ENCODE data around the gene B4GALT2.

Gene B4GALT2

DNA sequence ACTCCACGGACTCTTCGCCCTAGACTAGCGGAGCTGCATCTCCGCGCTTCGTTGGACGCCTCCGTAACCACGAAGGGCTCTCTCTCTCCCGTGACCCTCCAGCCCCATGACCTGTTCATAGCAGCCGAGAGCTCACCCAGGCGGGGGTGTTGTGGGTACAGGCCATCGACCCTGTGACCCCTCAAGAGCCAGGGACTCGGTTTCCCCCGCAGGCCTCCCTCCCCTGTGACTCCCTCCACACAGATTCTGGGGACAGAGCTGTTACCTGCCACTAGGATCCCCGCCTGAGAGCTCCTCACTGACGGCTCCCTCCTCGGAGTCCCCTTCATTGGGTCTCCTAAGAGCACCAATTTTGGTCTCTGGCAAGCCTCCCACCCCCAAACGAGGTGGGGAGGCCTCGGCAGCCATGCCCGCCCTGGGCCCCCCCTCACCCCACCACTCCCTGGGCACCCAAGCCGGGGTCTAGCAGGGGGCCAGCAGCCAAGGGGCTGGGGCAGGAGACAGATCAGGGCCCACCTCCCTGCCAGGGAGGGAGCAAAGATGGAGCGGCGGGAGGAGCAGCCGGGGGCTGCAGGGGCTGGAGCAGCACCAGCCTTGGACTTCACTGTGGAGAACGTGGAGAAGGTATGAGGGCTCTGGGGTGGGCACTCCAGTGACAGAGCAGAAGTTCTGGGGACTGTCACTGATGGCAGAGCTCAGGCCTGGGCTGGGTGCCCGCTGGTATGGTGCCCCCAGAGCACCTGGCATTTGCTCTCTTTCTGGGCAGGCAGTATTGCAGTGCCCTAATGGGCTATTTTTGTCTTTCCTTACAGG lies 31.7 kb upstream of the B4GALT2 start:
- peak; percentile 4 for DNase-seq

GRCh38 chr1:43947874-43948437 lies 31.1 kb upstream of the B4GALT2 start:
- no peak for DNase-seq

DNA sequence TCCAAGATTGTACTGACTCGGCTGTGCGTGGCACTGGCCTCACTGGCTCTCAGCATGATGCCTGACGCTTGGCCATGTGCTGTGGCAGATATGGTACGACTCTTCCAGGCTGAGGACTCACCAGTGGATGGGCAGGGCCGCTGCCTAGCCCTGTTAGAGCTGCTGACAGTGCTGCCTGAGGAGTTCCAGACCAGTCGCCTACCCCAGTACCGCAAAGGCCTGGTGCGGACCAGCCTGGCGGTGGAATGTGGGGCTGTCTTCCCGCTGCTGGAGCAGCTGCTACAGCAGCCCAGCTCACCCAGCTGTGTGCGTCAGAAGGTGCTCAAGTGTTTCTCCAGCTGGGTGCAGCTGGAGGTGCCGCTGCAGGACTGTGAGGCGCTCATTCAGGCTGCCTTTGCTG lies 29.3 kb upstream of the B4GALT2 start:
- no peak for DNase-seq

DNA sequence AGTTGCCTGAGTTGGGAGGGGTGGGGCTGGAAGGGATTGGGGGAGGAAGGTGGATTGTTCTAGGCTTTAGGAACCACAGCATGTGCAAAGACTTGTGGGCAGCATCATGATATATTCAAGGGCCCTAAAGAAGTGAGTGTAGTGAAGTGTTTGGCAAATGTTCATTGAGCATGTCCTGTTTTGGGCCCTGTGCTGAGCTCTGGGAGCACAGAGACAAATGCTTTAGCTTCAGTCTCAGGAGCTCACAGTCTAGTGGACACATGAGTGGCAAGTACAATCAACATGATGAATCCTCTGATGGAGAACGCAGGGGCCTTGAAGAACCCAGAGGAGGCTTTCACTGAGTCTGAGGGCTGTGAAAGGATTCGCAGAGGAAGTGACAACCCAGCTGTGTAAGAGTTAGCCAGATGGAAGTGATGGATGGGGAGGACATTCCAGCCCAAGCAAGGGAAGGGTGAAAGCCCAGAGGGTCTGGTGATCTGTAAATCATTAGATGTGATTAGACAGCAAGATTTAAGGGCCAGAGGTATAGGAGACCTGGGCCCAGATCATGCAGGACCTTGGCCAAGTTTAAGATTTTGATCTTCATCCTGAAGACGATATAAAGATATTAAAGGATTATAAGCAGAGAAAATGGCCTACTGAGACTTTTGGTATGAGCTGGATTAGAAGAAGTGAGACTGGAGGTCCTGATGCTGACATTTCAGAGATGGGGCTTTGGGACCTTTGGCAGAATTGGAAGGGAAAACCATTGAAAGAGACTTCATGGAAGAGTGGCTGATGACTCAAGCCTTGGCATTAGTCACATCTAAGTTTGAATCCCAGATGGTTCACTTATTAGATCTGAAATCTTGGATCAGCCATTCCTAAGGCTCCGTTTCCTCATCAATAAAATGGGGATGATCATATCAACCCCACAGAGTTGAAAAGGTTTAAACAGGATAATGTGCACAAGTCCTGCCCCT lies 27.7 kb upstream of the B4GALT2 start:
- no peak for DNase-seq

DNA sequence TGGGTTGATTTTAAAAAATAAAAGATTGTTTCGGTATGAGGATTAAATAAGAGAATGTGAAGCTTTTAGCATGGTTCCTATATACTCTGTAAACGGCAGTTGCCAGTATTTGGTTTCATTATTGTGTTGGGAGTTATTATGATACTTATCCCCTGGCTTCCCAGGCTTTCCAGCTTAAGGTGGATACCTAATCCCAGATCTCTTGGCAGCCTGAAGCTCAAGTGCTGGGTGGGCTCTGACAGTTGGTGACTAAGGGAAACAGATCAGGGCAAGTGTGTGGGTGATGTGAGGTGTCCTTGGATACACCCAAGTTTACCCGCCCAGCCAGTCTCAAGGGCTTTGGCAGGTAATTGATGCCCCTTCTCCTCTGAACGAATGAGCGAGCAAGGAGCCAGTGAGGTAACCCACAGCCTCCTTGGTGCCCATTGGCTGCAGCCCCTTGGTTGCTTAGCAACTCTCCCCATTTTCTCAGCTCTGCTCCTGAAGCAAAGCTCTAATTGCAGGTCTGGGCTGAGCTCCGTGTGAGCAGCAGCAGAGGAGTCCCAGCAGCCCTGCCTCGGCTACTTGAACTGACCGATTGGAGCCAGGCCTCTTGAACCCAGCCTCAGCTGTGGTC lies 26.2 kb upstream of the B4GALT2 start:
- DNase-seq, result no peak

- DNase-seq, result no peak
These were observed 25.6 kb upstream of the B4GALT2 start for GRCh38 chr1:43953361-43953760.

- DNase-seq, result no peak
These were observed 25.0 kb upstream of the B4GALT2 start for GRCh38 chr1:43954036-43954435.

DNA sequence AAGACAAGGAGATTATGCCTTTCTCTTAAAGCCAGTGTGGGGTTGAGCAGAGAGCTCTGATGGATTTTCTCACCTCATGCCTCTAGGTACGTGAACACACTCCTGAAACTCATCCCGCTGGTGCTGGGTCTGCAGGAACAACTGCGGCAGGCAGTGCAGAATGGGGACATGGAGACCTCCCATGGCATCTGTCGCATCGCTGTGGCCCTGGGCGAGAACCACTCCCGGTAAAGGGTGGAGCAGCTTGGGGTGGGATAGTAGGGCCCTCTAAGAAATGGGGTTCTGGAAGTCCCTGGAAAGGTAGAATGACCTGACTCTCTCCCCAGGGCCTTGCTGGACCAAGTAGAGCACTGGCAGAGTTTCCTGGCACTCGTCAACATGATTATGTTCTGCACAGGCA lies 22.8 kb upstream of the B4GALT2 start:
- DNase-seq, result no peak

DNA sequence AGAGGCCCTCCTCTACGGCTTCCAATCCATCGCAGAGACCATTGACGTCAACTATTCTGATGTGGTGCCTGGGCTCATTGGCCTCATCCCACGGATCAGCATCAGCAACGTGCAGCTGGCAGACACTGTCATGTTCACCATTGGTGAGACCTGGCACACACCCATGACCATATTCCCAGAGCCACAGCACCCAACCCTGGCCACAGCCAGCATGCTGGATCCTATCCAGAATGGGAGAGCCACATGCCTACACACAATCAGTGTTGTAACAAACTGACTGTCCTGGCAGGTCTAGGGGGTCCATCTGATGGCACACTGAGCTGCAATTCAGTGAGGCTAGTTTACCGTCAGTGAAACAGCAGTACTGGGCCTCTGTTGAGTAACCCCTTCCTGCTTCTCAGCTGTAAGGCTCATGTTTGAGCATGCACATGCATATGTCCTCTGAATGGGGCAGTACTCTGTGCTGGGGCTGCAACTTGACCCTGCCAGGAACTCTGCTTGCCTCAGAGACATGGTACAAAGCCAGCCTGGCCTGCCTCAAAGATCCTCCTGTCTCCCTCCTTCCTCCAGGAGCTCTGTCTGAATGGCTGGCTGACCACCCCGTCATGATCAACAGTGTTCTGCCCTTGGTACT lies 21.5 kb upstream of the B4GALT2 start:
- DNase-seq, result no peak

DNA sequence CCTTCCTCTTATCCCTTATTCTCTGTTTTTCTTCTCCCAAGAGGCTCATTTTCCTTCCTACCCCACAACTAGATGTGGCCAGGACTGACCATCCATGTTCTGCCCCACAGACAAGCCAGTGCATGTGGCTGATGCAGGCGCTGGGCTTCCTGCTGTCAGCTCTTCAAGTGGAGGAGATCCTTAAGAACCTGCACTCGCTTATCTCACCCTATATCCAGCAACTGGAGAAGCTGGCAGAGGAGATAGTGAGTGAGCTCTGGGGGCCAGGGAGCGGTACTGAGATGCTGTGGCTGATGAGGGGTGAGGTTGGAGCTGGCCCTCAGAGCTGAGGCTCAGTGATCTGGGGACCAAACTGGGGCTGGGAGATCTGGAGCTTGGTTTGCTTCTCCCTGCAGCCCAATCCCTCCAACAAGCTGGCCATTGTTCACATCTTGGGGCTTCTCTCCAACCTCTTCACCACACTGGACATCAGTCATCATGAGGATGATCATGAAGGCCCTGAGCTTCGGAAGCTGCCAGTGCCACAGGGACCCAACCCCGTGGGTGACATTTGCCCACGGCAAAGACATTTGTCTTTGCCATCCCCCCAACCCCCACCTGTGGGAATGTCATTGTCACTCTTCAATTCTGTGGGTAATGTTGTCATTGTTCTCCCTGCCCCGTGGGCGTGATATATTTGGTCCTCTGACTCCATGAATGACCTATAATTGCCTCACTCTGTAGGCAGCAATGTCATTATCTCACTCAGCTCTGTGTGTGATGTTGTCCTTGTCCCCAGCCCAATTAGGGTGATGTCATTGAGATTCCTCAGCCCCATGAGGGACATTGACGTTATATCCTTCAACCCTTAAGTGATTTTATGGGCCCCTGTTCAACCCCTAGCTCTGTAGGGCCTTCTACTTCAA lies 20.4 kb upstream of the B4GALT2 start:
- DNase-seq, result no peak

DNA sequence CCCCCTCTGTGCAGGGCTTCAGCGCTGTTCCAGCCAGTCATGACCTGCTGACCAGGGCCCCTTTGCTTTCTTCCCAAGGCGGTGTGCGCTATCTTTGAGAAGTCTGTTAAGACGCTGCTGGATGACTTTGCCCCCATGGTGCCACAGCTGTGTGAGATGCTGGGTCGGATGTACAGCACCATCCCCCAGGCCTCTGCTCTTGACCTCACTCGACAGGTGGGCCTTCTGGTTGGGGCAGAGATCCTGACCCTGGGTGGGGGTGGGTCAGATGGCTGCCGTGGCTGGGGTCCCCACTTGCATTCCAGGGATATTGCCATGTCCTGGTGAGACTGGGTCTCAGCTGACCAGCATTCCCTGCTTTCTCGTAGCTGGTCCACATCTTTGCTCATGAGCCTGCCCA lies 18.2 kb upstream of the B4GALT2 start:
- DNase-seq, result no peak

DNA sequence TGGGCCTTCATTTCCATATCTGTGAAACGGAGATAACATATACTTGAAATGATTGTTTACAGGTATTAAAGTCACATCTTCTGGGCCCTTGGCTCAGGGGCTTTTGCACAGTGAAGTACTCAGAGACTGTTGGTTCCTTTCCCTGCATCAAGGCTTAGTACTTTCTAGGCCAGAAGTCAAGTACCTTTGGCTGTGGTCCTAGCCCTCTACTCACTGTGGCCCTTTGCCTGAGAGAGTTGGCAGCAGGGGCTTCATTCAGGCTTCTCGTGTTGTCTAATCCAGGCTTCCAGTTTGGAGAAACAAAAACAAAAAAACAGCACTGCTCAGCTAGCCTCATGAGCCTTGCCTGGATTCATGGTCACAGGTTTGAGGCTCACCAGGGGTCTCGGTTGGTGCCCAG lies 17.3 kb upstream of the B4GALT2 start:
- DNase-seq, result no peak

- no peak for DNase-seq
These were observed 16.7 kb upstream of the B4GALT2 start for GRCh38 chr1:43962324-43962723.

- no peak for DNase-seq
These were observed 16.0 kb upstream of the B4GALT2 start for GRCh38 chr1:43963006-43963405.

GRCh38 chr1:43963890-43964289 lies 15.1 kb upstream of the B4GALT2 start:
- DNase-seq, result no peak

DNA sequence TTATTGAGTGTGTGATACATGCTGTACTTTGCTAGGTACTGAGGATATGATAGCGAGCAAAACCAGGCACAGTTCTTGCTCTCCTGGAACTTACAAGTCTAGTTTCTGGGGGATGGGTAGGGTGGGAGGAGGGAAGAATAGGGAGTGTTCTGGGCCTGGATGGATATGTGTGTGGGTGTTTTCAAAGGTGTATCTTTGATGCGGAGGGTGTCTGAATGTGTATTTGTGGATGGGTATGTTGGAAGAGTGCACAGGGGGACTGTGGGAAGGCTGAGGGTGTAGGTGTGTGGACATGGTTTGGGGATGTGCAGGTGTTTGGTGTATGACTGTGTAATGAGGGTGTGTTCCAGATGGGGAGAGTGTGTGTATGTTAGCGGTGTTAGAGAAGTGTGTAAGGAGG lies 13.7 kb upstream of the B4GALT2 start:
- DNase-seq, result no peak

- no peak for DNase-seq
These were observed 10.6 kb upstream of the B4GALT2 start for GRCh38 chr1:43968348-43968948.

GRCh38 chr1:43969416-43969745 lies 9.6 kb upstream of the B4GALT2 start:
- no peak for DNase-seq

GRCh38 chr1:43969746-43970466 lies 9.1 kb upstream of the B4GALT2 start, which contains the start of gene DPH2:
TSS of gene DPH2 (plus strand) at chr1:43970010. CDS start at chr1:43970176, 166 bp downstream.
- DNase-seq, result peak; percentile 94

DNA sequence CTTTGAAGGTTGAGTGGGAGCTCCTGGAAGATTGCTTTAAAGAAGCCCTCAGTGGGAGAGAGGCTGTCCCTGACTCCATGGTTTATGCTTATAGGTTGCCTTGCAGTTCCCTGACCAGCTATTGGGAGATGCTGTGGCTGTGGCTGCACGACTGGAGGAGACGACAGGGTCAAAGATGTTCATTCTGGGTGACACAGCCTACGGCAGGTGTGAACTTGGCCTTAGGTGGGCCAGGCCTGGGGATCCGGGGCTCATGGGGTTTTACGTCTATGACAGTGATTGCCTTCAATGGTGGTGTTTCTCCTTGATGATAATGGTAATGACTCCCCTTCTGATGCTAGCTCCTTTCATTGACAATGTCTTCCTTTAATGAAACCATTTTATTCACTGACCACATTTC lies 8.5 kb upstream of the B4GALT2 start:
- no peak for DNase-seq

Data from CD4-positive, alpha-beta T cell treated with Interleukin-4 for 4 hours (primary cell).